ENCODE data around the gene TSPYL1.
A peak's percentile ranks its signal among the peaks of the same experiment; 100 is the strongest.
"Not testable (repeated sequence)": the region's sequence is repeated elsewhere in the genome, so short reads cannot be mapped to it uniquely, and the experiment has no call there.

Gene TSPYL1

DNA sequence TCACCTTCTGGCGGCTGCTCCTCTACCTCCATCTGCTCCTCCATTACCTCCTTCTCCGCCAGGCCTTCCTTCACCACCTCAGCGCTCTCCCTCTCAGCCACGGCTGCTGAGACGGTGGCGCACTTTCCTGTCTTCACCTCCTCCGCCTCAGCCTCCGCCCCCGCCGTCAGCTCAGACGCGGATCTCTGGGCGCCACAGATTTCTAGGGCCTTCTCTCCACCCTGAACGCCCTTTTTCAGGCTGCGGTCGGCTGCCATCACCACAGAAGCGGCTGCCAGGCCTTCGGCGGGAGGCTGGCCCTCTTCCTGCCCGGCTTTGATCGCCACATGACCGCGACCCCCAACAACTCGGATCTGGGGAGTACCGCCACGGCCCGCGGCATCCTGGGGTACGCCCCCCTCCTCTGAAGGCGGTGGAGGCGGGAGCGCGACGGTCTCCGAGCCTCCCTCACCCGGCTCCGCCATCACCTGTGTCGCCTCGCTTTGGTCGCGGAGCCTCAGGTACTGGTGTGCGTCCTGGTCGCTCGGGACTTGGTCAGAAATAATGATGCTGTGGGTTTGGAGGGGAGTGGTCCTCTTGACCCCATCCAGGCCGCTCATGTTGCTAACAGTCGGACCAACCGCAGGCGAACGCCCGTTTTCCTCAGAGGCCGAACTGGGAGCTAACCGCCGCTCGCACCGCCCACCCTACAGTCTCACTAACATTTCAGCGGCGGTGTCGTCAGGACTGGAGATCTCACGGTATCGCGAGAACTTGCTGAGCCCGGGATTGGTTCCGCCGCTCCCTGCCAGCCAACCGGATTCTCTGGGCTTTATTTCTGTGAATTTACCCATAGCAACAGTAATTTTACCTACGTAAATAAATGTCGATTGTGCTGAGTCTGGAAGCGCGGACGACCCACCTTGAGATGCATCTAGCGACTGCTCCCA lies at the start of gene TSPYL1:
TSS of gene TSPYL1 (minus strand) at position 699 of the 929 bp plus-strand sequence. CDS start at position 599, 100 bp downstream.
- peak; percentile 96 to 97 for DNase-seq
- TF ChIP-seq GATA1 (IDR thresholded peaks at IDR 0.05; ENCODE audit: low read depth, low read length) (no peak), POLR2A (IDR thresholded peaks at IDR 0.05; ENCODE audit: low read length) (peak; percentile 99)

DNA sequence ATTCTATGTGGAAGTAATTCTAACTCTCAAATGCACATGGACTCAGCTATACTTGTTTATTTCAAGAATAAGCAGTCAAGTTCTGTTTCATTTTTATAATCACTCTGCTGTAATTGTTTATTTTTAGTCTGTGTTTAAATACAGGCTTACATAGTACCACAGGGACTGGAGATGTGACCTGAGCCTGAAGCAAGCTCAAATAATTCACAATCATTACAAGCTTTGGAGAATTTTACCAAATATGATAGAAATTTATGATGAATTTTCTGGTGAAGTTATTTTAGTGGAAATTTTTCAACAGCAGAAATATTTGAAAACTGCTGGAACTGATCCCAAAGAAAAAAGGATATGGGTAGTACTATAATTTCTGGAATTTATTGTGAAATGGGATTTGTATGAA lies 49.4 kb upstream of the TSPYL1 start:
- no peak for DNase-seq
- no peak for TF ChIP-seq GATA1 (IDR thresholded peaks at IDR 0.05; ENCODE audit: low read depth, low read length)
- no peak for TF ChIP-seq POLR2A (IDR thresholded peaks at IDR 0.05; ENCODE audit: low read length)

DNA sequence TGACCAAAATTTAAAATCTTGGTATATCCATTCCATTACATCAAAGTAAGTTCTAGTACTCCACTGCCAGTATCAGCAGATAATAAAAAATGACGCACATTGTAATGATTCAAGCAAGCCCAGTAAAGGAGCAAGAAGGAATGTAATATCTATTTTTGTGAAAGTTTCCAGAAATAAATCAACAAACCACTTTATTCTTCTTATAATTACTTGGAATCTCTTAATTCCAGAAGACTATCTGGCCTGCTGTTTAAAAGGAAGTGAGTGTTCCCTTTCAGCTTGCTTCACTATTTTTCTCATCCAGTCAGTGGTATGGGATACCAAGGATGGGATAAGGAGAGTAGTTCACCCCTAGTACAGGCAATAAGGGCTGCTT lies 48.8 kb upstream of the TSPYL1 start:
- no peak for TF ChIP-seq POLR2A (IDR thresholded peaks at IDR 0.05; ENCODE audit: low read length)
- TF ChIP-seq GATA1 (IDR thresholded peaks at IDR 0.05; ENCODE audit: low read depth, low read length), result no peak
- no peak for DNase-seq

DNA sequence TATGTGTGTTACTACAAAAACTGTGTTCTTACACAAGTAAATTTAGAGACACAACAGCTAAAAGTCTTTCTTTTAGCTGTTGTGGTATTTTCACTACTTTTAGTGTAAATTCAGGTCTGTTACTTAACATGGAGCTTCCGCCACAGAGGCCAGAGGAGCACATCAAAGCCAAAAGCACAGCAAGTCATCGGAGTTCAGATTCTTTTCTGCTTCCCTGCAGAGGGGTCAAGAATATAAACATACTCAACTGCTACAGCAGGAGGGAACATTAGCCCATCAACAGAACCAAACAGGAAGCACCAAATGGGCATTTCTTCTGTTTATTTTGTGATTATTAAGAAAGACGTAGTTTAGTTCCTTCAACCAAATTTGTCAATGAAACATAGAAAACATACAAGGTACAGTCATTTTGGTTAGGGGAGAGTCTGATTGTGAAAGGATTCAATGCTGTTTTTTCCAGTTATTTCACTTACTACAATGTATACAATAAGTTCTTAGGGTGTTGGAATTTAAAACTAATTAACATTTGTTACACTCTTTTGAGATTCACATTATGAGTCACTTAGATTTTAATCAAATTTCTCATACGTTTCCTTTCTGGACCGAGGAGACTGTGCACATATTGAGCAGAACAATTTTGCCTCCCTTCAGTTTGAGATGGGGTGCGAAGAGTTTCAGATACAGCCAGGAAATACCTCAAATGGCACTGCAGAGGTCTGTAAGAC lies 48.2 kb upstream of the TSPYL1 start:
- no peak for DNase-seq
- TF ChIP-seq GATA1 (IDR thresholded peaks at IDR 0.05; ENCODE audit: low read depth, low read length) (no peak), POLR2A (IDR thresholded peaks at IDR 0.05; ENCODE audit: low read length) (no peak)

DNA sequence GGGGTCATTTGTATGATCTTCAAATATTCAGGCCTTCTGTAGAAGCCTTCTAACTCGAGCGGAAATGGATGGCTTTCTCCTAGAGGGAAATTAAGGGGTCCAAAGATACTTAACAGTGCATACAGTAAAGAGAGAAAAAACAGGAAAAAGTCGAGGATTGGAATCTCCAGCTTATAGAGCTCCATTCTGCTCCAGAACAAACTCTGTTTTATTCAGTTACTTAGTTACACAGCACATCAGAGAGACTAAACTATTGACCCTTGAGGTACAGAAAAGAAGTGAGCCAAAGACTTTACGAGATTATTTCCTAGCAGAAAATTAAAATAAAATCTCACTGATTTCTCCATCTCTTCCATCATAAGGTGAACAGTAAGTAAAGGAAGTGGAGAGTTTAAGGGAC lies 47.3 kb upstream of the TSPYL1 start:
- TF ChIP-seq GATA1 (IDR thresholded peaks at IDR 0.05; ENCODE audit: low read depth, low read length) (no peak), POLR2A (IDR thresholded peaks at IDR 0.05; ENCODE audit: low read length) (no peak)
- DNase-seq, result no peak

DNA sequence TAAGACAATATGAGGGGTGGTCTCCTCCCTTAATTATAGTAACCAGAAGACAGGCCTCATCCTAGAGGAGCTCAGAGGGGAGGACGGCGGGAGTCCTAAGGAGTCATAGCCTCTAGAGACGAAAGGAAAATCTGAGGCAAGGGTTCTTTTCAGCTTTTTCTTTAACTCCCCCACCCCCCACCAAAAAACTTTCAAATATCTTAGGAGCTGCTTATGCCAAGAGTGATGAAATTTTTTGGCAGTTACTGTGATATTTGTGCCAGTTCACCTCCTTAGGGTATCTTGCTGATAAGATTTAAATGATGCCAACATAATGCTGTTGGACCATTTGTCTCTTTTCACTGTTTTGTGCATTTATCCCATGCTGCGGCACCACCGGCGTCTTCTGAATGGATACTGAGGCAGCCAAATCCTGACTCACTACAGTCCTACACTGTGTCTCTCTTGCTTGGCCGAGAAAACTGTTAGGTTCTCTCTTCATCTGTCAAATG lies 46.5 kb upstream of the TSPYL1 start:
- TF ChIP-seq GATA1 (IDR thresholded peaks at IDR 0.05; ENCODE audit: low read depth, low read length), result no peak
- no peak for TF ChIP-seq POLR2A (IDR thresholded peaks at IDR 0.05; ENCODE audit: low read length)
- DNase-seq, result no peak

DNA sequence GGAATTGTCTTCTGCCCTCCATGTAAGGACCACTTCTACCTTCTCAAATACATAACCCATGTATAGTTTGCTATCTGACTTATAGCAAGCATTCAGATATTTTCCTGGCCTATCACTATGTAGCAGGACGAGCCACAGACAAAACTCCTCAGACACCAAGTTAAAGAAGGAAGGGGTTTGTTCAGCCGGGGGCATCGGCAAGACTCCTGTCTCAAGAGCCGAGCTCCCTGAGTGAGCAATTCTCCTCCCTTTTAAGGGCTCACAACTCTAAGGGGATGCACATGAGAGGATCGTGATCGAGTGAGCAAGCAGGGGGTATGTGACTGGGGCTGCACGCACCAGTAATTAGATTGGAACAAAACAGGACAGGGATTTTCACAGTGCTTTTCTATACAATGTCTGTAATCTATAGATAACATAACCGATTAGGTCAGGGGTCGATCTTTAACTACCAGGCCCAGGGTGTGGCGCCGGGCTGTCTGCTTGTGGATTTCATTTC lies 46.0 kb upstream of the TSPYL1 start:
- DNase-seq, result not testable (repeated sequence)

DNA sequence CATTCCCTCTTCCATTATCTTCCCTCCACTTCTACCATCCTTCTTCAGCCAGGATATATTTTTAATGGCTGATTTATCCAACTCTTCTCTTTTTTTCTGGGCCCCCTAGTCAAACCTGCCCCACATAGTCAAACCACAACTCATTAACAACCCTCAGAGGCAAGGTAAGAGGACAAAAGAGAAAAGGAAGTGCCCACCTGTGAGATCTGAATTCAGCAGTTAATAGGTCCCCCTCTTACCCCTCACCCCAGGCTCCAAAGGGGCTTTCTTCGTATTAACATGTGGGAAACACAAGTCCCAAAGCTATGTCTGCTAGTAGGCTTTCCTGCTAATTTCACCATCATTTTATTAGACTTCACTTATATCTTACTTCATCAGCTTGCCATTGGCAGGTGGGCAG lies 44.1 kb upstream of the TSPYL1 start:
- TF ChIP-seq GATA1 (IDR thresholded peaks at IDR 0.05; ENCODE audit: low read depth, low read length) (no peak), POLR2A (IDR thresholded peaks at IDR 0.05; ENCODE audit: low read length) (no peak)
- DNase-seq, result no peak

DNA sequence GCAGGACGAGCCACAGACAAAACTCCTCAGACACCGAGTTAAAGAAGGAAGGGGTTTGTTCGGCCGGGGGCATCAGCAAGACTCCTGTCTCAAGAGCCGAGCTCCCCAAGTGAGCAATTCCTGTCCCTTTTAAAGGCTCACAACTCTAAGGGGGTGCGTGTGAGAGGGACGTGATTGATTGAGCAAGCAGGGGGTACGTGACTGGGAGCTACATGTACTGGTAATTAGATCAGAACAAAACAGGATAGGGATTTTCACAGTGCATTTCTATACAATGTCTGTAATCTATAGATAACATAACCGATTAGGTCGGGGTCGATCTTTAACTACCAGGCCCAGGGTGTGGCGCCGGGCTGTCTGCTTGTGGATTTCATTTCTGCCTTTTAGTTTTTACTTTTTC lies 42.2 kb upstream of the TSPYL1 start:
- not testable (repeated sequence) for DNase-seq

DNA sequence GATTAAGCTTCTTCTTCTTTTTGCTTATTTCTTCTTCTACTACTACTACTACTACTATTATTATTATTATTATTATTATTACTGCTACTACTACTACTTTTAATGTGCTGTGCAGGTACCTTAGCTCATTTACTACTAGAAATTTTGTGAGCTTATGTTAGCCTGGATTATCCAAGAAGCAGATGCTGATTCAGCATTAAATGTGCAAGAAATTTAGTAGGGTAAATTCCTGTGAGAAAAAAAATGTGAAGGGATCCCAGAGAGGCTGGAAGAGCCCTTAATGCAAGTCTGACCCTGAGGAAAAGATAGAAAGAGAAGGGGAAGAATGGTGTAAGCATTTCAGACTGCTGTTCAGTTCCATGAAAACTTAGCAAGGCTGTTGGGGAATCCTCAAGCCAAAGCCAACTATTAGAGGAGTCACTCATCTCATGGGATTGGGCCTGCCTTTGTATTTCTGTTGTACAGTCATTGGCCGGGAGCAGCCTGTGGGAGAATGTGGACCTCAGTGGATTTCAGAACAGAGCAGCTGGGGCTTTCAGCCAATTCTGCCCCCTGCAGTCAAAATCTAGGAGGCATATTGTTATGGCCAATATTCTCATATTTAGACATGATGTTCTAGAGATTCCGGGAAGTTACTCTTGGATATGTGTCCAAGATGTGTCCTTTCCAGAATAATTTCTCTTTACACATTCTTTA lies 37.2 kb upstream of the TSPYL1 start:
- DNase-seq, result no peak
- TF ChIP-seq GATA1 (IDR thresholded peaks at IDR 0.05; ENCODE audit: low read depth, low read length) (no peak), POLR2A (IDR thresholded peaks at IDR 0.05; ENCODE audit: low read length) (no peak)

DNA sequence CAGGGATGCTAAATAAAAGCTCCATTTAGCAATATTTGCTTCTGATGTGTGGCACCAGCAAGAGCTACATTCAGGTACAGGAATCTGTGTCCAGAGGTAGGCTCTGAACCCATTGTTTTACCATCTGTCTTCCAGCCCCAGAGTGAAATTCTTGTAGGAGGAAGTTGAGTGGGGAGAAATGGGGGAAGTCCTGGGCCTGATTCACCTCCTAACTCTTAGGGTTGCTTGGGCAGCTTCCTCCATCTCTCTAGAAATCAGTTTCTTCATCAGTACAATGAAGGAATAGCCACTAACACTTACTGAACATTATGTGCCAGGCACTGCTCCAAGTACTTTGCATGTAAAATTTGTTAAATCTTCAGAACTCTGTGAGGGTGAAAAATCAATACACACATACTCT lies 35.1 kb upstream of the TSPYL1 start:
- no peak for DNase-seq
- TF ChIP-seq POLR2A (IDR thresholded peaks at IDR 0.05; ENCODE audit: low read length), result no peak
- no peak for TF ChIP-seq GATA1 (IDR thresholded peaks at IDR 0.05; ENCODE audit: low read depth, low read length)

DNA sequence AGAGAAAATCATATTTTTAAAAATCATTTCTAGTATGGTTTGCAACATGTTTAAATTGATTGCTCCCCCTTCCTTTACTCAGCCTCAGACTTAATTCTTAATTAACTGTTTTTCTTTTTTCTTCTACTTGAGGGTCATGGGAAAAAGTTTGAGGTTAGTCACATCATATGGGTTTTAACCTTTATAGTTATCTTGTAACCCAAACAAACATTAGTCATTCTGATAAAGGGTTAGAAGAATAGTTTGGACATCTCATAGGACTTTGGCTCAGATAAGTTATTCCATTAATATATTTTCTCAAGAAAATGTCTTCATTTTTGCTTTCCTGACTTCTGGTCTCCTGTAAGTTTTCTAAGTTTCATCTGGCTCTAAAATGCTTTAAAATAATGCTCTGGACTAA lies 34.5 kb upstream of the TSPYL1 start:
- TF ChIP-seq POLR2A (IDR thresholded peaks at IDR 0.05; ENCODE audit: low read length), result no peak
- TF ChIP-seq GATA1 (IDR thresholded peaks at IDR 0.05; ENCODE audit: low read depth, low read length), result no peak
- DNase-seq, result no peak

DNA sequence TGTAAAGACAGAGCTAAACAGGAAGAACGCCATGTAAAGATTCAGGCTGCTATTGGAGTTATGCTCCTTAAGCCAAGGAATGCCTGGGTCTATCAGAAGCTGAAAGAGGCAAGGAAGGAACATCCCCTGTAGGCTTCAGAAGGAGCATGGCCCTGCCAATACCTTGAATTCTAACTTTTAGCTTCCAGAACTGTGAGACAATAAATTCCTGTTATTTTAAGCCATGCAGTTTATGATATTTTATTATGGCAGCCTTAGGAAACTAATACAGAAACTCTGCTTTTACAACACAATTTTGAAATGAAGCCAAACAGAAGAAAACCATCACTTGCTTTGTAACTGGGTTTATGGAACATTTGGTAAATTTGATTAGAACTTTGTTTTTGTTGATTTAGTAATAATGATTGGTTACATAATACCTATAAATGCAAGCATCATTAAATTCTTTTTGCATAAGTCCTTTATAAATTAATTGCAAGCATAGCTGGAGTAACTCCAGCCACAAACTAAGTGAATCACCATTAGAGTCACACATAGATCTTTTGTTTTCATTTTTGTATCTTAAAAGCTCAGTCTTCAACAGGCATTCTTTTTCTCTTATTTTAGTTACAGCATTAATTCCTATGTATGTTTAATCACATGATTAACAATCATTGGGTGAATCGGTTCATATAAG lies 33.5 kb upstream of the TSPYL1 start:
- TF ChIP-seq GATA1 (IDR thresholded peaks at IDR 0.05; ENCODE audit: low read depth, low read length), result no peak
- TF ChIP-seq POLR2A (IDR thresholded peaks at IDR 0.05; ENCODE audit: low read length), result no peak
- DNase-seq, result no peak

DNA sequence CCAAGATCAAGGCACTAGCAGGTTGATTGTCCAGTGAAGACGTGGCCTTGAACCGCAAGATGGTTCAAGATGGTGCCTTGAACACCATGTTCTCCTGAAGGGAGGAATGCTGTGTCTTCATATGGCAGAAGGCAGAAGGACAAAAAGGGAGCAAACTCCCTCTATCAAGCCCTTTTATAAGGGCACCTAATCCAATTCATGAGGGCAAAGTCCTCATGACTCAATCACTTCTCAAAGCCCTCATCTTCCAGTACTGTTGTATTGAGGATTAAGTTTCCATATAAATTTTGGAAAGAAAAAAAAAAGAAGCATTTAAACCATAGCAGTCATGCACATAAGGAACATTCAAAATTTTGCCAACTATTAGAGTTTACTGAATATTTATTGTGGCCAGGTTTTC lies 29.9 kb upstream of the TSPYL1 start:
- DNase-seq, result no peak
- TF ChIP-seq POLR2A (IDR thresholded peaks at IDR 0.05; ENCODE audit: low read length), result no peak
- no peak for TF ChIP-seq GATA1 (IDR thresholded peaks at IDR 0.05; ENCODE audit: low read depth, low read length)

All from erythroblast (primary cell).